HG03342 (cell line): ENCODE results near the gene KLK3.

Experiments
- ATAC-seq: cut with Tn5 transposase; IDR thresholded peaks from one replicate; pipeline ENCODE4 v1.9.1; 2021; ENCODE audit warnings: mild to moderate bottlenecking, moderate library complexity; ENCODE audit not compliant: unreplicated experiment

Gene KLK3

DNA sequence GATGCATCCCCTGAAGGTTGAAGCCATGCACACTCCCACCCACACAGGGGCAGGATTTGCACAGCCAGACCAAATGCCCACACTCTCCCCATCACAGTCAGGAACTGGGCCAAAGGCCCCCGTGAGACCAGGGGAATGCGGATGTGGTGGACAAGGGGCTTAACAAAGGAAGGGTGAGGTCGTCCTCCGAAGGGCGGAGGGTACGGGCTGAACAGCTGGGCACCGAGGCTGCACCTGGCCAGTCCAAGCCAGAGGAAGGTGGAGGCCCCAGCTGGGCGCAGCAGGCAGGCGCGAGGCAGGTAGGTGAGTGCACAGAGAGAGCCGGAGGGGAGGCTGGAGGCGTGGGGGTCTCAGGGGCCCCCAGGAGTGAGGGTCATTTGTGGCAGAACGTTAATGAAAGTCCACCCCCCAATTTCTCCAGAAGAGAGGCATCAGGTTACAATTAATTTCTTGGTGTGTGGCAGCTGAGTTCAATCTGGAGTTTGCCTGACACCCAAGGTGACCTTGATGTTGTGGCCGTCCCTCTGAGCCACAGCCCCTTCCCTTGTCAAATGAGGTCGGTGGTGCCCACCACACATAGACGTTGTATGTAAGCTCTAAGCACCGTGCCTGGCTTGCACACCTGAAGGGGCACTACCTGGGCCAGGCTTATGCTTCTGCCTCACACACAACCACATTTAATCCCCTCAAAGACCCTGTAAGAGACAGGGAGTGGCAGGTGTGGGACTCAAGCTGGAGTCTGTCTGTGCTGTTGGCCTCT lies 24.3 kb upstream of the KLK3 start:
- ATAC-seq = no peak

DNA sequence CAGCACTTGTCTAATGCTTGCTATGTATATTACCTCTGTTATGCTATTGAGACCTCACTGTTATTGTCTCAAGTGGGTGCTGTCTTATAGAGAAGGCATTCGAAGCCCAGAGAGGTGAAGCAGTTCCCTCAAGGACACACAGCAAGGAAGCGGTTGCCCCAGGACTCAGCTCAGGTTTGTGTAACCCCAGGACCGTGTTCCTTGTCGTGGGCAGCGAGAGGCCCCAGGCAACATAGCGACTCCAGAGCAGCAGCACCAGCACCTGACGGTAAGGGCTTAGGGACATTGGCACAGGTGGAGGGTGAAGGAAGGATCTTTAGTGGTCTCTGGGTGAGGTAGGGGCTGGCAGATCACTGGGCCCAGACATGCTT lies 23.7 kb upstream of the KLK3 start:
- no peak for ATAC-seq

DNA sequence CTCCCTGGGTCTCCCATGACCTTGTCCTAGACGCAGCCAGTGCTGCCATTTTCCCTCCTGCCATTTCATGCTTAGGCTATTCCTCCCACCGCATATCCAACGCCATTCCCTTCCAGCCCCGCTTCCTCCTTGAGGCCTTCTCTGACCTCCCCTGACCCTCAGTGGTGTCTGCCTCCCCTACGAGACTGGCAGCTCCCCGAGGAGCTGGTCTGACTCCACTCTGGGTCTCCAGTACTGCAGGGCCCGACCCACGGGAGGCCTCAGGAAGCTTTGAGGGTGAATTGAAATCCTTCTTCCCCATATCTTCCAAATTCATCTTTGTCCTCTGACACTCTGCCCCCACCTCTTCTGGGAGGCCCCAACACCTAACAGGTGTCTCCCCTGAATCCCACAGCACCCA lies 22.0 kb upstream of the KLK3 start:
- ATAC-seq = no peak

DNA sequence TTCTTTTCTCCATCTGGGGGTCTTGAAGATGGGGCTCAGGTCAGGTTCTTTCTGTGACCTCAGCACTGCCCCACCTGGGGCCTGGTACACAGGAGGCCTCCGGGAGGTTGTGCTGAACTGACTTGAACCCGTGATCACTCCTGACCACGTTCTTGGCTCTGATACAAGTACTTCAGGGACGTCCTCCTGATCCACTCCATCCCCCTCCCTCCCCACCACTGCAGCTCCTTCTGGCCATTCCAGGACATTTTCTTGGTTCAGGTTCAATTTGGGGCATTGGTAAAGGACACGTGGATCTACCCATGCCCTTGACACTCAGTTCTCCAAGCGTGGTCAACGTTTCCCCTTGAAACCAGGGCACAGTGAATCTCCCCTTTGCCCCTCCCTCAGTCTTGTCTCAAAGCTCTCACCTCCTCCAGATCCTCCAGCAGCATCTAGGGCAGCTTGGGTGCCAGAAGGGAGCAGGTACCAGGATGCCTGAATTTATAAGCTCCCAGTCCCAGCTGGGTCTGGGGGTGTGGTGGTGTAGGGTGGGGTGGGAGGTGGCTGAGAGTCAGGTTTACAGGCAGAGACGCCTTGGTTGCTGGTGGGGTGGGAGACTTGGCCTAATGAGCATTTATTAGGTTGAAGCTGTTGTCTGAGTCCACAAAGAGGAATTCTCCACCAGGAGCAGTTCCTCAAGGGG lies 21.5 kb upstream of the KLK3 start, which contains the start of gene KLK15:
TSS of gene KLK15 (minus strand) at position 458 of the 685 bp plus-strand sequence. CDS start 2,082 bp downstream, outside the sequence.
- ATAC-seq = no peak

DNA sequence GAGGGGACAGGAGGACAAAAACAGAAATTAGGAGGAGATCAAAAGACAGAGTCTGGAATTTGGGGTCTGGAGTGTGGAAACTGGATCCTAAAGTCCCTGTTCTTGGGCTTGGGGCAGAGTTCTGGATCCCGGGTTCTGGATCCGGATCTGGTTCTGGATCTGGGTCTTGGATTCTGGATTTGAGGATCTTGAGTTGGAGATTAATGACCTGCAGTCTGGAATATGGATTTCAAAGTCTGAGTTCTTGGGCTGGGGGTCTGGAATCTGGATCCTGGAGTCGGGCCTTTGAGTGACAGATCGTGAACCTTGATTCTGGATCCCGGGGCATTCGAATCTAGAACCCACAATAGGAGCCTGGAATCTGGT lies 20.9 kb upstream of the KLK3 start:
- no peak for ATAC-seq

DNA sequence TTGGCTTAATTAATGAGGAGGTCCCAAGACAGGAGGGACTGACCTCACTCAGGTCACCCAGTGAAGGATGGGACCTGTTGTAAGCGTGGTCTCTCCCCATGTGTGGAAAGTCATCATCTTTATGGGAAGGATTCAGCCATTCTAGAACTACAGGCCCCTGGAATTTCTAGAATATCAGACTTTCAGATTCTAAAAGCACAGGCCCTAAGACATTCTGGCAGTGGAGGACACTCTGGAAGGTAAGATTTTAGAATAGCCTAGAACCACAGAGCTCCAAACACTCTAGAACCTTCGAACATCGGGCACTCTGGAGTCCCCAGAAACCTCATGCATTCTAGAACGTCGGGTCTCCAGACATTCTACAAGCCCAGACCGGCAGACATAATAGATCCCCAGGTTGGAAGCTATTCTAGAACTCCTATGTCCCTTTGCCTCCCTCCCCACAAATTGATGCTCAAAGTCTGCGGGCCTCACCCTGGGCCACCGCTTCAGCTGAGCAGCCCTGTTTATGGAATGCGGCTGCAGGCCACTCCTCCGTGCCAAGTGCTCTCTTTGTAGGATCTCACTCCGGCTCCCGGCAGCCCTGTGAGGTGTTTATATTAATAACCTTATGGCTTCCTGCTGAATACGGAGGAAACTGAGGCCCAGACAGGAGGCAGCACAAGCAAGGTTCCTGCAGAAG lies 19.5 kb upstream of the KLK3 start:
- no peak for ATAC-seq

DNA sequence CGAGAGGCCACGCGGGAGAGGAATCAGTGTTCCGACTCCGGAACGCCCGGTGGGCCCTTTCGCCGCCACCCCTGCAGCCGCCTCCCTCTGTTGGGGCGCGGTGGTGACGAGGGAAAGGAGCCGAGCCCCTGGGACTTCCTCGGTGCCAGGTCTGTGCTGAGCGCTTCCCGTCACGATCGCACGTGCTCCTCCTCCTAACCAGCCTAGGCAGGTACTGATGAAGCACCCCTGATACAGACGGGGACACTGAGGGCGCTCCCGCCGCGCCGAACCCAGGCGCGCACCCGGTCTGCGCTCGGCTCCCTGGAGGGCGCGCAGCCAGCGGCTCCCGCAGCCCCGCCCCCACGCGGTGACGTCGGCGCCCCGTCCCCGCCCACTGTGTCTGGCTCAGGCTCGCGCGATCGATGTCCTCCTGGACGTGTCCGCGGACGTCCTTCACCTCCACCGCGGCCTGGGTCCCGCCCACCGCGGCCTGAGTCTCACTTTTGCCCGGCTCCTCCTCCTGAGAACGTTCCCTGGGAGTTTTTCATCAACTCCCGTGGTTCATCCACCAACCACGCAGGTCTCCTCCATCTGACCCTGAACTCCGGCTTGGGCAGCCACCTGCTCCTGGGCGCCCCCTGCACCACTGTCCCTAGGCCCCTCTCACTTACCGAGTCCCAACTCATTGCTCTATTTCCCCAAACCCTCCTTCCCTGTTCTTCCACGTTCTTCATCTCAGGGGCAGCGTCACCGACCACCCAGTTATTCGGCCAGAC lies 18.8 kb upstream of the KLK3 start:
- ATAC-seq = peak; percentile 77

DNA sequence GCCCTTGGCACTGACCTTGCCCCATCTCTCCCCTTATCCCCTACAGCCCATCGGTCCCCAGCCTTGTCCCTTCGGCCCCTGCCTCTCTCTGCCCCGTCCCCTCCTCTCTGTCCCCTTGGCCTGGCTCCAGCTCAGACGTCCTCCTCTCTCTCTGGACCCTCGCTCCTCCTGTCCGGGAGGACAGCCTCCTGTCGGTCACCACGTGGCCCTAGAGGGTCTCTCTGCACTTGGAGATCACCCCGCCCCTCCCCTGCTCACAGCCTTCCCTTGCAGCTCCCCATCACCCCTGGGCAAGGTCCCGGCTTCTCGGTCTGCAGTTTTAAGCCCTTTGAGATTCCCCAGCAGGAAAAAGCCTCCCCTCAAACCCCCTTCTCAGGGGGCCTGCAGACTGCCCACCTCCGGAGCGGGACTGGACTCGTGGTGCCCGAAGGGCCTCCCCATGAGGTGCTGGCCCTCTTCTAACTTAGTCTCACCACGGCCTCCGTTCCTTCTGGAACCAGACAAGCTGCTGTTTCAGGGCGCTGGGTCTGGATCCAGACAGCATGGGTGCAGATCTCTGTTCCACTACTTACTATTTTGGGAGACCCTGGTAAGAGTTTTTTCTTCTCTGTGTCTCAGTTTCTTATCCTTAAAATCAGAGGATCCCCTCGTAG lies 18.0 kb upstream of the KLK3 start:
- no peak for ATAC-seq

DNA sequence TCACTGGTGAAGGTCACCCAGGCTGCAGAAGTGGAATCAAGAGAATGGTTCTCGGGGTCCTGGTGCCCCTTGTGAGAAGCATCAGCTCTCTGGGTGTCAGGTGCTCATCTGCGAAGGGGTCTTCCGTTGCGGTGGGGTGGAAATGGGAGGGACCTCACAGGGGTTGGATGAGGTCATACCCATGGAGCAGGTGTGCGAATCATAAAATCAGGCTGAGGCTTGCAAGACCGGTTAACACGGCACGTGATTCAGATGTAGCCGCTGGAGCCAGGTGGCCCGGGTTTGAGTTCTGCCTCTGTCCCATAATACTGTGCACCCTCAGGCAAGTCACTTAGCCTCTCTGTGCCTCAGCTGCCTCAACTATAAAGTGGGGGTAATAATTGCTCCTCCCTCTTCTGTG lies 17.4 kb upstream of the KLK3 start:
- ATAC-seq = no peak

DNA sequence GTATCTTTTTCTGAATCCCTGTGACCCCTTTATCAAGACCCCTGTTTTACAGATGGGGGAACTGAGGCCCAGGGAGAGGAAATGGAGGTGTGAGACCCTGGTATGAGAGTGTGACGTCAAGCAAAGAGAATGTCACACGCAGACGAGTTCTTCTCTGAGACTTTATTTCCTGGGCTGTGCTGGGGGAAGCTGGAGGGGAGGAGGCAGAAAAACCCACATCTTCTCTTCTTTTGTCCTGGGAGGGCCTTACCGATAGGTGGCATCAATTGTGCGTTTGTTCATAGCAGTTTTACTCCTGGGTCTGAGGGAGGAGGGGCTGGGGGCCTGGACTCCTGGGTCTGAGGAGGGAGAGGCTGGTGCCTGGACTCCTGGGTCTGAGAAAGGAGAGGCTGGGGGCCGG lies 16.5 kb upstream of the KLK3 start:
- ATAC-seq = no peak

DNA sequence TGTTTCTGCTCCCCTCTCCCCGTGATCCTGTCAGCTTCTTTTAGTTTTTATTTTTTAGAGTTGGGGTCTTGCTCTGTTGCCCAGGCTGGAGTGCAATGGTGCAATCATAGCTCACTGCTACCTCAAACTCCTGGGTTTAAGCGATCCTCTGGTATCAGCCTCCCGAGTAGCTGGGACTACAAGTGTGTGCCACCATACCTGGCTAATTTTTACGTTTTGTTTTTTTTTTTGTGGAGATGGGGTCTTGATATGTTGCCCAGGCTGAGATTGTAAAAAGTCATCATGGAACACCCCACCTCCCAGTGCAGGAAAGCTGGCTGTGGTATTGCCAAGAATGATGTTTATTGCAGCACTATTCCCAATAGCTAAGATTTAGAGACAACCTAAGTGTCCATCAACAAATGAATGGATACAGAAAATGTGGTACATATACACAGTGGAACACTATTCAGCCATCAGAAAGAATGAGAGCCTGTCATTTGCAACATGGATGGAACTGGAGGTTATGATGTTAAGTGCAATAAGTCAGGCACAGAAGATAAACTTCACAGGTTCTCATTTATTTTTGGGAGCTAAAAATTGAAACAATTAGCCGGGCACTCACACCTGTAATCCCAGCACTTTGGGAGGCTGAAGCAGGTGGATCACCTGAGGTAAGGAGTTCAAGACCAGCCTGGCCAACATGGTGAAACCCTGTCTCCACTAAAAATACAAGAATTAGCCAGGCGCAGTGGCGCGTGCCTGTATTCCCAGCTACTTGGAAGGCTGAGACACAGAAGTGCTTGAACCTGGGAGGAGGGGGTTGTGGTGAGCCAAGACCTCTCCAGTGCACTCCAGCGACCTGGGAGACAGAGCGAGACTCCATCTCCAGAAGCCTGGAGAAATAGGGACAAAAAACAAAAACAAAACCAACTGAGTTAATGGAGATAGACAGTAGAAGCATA lies 14.7 kb upstream of the KLK3 start:
- ATAC-seq = no peak

DNA sequence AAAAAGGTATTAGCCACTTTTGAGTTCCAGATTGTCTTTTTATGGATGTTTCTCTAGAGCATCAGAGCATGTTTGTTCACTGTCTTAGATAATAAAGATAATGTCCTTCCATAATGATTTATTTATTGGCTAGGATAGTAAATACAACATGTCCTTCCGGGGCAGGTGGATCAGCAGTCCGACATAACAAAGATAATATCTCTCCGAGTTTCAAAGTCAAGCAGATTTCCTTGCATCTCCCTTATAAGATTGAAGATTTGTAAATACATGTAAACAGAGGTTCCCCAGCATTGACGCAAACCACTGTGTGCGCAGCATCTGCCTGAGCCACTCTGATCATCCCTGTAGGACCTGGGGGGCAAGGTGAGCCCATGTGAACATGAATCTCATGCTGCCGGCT lies 12.6 kb upstream of the KLK3 start:
- no peak for ATAC-seq

DNA sequence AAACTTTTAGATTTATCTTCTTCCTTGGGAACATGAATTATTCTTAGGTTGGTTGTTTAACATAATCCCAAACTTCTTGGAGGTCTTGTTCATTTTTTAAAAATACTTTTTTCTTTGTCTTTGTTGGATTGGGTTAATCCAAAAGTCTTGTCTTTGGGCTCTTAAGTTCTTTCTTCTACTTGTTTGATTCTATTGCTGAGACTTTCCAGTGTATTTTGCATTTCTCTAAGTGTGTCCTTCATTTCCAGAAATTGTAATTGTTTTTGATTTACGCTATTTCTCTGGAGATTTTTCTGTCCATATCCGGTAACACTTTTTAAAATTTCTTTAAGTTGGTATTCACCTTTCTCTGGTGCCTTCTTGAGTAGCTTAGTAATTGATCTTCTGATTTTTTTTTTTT lies 11.5 kb upstream of the KLK3 start:
- no peak for ATAC-seq

DNA sequence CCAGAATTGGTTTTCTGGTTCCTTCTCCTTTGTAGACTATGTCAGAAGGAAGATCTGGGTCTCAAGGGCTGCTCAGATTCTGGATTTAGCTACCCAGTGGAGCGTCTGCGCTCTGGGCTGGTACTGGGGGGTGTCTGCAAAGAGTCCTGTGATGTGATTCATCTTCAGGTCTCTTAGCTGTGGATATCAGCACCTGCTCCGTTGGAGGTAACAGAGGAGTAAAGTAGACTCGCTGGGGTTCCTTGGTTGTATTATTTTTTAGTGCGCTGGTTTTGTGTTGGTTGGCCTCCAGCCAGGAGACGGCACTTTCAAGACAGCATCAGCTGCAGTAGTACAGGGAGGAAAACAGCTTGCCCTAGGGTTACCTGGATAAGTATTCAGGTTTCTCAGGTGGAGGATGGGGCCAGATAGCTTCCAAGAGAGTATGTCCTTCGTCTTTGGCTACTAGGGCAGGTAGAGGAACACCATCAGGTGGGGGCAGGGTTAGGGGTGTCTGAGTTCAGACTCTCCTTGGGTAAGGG lies 11.0 kb upstream of the KLK3 start:
- ATAC-seq = no peak

DNA sequence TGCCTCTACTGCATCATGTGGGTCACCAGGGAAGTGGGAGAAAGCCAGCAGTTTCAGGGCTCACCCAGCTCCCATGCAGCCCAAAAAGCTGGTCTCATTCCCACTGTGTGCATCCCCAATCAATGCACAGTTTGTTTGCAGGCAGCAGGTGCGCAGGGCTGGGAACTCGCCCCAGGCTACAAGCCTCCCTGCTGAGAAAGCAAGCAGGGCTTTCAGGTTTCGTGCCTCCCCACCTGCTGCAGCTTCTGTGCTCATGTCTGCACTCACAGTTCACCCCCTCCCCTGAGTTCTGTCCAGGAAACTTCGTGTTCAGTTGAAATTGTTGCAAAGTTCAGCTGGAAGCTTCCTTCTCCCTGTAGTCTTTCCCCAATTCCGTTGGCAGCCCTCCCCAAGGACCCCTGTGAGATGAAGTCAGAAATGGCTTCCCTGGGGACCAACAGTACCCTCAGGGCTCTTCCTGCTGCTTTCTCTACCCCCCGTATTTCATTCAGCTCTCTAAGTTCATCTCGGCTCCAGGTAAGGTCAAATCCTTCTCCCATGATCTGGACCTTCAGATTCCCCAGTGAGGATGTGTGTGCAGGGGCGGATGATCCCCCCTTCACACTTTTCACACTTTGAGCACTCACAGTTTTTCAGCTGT lies 10.3 kb upstream of the KLK3 start:
- no peak for ATAC-seq

DNA sequence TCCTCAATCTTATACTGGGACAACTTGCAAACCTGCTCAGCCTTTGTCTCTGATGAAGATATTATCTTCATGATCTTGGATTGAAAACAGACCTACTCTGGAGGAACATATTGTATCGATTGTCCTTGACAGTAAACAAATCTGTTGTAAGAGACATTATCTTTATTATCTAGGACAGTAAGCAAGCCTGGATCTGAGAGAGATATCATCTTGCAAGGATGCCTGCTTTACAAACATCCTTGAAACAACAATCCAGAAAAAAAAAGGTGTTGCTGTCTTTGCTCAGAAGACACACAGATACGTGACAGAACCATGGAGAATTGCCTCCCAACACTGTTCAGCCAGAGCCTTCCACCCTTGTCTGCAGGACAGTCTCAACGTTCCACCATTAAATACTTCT lies 4.0 kb upstream of the KLK3 start:
- no peak for ATAC-seq

DNA sequence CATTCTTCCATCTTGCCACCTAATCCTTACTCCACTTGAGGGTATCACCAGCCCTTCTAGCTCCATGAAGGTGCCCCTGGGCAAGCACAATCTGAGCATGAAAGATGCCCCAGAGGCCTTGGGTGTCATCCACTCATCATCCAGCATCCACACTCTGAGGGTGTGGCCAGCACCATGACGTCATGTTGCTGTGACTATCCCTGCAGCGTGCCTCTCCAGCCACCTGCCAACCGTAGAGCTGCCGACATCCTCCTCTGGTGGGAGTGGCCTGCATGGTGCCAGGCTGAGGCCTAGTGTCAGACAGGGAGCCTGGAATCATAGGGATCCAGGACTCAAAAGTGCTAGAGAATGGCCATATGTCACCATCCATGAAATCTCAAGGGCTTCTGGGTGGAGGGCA lies 3.1 kb upstream of the KLK3 start:
- ATAC-seq = no peak

DNA sequence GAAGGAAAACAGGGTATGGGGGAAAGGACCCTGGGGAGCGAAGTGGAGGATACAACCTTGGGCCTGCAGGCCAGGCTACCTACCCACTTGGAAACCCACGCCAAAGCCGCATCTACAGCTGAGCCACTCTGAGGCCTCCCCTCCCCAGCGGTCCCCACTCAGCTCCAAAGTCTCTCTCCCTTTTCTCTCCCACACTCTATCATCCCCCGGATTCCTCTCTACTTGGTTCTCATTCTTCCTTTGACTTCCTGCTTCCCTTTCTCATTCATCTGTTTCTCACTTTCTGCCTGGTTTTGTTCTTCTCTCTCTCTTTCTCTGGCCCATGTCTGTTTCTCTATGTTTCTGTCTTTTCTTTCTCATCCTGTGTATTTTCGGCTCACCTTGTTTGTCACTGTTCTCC lies 2.7 kb downstream of the KLK3 start:
- no peak for ATAC-seq

DNA sequence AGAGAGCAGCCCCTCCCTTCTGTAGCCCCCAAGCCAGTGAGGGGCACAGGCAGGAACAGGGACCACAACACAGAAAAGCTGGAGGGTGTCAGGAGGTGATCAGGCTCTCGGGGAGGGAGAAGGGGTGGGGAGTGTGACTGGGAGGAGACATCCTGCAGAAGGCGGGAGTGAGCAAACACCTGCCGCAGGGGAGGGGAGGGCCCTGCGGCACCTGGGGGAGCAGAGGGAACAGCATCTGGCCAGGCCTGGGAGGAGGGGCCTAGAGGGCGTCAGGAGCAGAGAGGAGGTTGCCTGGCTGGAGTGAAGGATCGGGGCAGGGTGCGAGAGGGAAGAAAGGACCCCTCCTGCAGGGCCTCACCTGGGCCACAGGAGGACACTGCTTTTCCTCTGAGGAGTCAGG lies 4.2 kb downstream of the KLK3 start:
- ATAC-seq = no peak
